NCI-H187 treated with DMSO at 0.1 percent for 48 hours (cell line): ENCODE results near the gene CTTNBP2NL.

Experiments used
- DNase-seq: peaks from one replicate; lab custom pipeline; 2025; lab: John Stamatoyannopoulos, UW

Gene CTTNBP2NL

GRCh38 chr1:112507921-112508277, 111.9 kb downstream of the CTTNBP2NL start:
- DNase-seq: no peak

DNA sequence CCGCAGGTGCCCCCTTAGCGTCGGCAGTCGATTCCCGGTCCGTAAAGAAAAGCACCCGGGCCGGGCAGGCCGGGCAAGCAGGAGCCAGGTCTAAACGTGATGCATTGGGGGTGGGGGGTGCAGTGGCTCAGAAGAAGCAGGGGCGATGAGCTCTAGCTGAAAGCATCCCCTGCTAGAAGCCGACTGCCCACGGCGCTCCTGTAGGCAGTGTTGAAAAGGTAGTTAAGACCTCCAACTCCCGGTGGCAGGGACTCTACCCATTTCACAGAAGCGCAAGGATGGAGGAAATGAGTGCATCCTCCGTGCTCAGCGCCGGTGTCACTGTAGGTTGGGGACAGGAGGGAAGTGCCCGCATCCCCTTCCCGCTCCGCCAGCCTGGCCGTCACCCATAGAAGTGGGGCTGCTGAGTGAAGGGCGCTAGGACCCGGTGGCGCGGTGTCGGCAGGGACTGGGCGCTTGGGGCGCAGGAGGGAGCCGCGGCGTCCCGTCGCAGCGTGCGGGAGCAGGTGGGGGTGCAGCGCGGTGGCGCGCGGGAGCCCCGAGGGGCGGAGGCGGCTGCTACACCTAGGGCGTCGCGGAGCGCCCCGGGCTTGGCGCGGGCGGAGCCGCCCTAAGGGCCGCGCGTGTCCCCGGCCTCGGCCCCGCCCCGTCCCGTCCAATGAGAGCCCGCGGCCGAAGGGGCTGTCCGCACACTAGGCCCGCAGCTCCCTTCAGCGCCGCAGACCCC, 112.4 kb downstream of the CTTNBP2NL start, which contains the start of gene WNT2B:
Gene WNT2B (plus strand): TSS at position 688 of the 727 bp plus-strand sequence. CDS start 298 bp downstream, outside the sequence.
- no peak for DNase-seq

GRCh38 chr1:112509005-112509659, 113.1 kb downstream of the CTTNBP2NL start:
- DNase-seq: no peak

GRCh38 chr1:112509660-112510178, 113.7 kb downstream of the CTTNBP2NL start:
- DNase-seq: no peak

GRCh38 chr1:112510340-112510739, 114.3 kb downstream of the CTTNBP2NL start:
- DNase-seq: no peak
